Loucy (cell line): ENCODE measurements around the gene SPOPL.

Source experiments
- EZH2phosphoT487 ChIP-seq: fragments of 200-600 bp; IDR thresholded peaks from 2 replicates; pipeline ENCODE4 v1.6.1; 2018; ENCODE audit warnings: antibody characterized with exemption, mild to moderate bottlenecking, moderate library complexity, borderline replicate concordance
- TF ChIP-seq, protein P1 (sequence below): fragments of 200-600 bp; sonication (generic); conservative IDR thresholded peaks from 2 replicates; pipeline ENCODE4 v1.5.1; 2014; ENCODE audit warnings: mild to moderate bottlenecking, antibody characterized with exemption, low read length

DNA sequence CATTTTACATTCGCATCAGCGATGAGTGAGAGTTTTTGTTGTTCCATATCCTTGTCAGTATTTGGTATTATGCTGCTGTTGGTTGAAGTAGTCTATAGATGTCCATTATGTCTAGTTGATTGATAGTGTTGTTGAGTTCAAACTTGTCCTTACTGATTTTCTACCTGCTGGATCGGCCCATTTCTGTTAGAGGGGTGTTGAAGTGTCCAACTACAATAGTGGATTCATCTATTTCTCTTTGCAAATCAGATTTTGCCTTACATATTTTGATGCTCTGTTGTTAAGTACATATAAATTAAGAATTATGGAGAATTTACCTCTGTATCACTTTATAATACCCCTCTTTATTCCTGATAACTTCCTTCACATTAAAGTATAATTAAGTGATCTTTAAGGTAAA is 8.7 kb downstream of the SPOPL start:
- TF ChIP-seq, protein P1, sequence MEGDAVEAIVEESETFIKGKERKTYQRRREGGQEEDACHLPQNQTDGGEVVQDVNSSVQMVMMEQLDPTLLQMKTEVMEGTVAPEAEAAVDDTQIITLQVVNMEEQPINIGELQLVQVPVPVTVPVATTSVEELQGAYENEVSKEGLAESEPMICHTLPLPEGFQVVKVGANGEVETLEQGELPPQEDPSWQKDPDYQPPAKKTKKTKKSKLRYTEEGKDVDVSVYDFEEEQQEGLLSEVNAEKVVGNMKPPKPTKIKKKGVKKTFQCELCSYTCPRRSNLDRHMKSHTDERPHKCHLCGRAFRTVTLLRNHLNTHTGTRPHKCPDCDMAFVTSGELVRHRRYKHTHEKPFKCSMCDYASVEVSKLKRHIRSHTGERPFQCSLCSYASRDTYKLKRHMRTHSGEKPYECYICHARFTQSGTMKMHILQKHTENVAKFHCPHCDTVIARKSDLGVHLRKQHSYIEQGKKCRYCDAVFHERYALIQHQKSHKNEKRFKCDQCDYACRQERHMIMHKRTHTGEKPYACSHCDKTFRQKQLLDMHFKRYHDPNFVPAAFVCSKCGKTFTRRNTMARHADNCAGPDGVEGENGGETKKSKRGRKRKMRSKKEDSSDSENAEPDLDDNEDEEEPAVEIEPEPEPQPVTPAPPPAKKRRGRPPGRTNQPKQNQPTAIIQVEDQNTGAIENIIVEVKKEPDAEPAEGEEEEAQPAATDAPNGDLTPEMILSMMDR: no peak
- TF ChIP-seq EZH2phosphoT487: no peak
